ENCODE data around the gene GPR17. TPM values are rescaled to one million over a fixed set of nuclear protein-coding genes. Genes with fewer than 3 reads are reported as not detected.

Gene GPR17
- total RNA-seq, result not detected in 2 replicates
- long read RNA-seq, result 0 reads

DNA sequence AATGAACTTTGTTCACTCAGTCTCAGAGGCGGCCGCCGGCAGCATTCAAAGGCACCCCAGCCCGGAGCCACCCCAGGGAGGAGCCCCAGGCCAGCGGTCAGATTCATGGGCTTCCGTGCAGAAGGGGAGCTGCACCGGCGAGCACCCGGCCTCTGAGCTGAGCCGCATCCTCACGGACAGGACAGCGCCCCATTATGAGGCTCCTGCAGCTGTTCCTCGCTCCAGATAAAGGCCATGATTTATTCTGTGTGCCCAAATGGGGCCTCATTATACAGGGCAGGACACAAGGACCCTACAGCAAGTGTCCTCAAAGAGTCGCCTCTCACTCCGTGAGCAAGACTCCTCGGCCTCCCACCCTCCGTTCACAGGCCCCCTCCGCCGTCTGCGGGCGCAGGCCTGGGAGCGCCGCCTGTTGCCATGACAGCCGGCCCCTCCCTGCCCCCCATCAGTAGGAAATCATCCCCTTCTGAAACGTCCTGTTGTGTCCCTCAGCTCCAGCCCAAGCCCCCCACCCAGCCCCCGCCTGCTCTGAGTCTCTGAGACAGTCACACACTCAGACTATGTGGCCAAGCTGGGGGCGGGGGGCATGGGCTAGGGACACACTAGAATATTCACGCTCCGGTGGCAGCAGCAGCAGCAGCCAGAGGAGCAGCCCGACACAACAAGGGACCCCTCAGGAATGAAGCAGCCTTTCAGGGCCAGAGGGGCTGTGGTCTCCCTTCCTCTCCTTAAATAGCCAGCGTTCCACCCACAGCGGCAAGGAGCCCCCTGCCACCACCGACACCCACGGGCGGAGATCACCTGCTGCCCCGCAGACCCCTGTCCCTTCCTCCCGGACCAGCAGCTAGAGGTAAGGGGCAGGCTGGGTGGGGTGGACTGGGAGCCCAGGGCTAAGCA is at the start of gene GPR17:
Gene GPR17 (plus strand): TSS at position 759 of the 897 bp plus-strand sequence. CDS start 4,583 bp downstream, outside the sequence.
- H3K36me3 Mint-ChIP-seq (ENCODE audit: unreplicated experiment), result no peaks in the 10 kb centered on the region
- H3K4me3 Mint-ChIP-seq (ENCODE audit: unreplicated experiment), result no peak within 1 kb of the TSS
- no peaks in the 10 kb centered on the region for H3K9me3 Mint-ChIP-seq (ENCODE audit: unreplicated experiment)
- TF ChIP-seq CTCF (IDR thresholded peaks at IDR 0.05), result no peak
- H3K27me3 Mint-ChIP-seq (ENCODE audit: unreplicated experiment), result no peaks in the 10 kb centered on the region
- DNase-seq (ENCODE audit: extremely low spot score, unreplicated experiment), result no peak
- peaks cover 43% of the 10 kb centered on the region for H3K4me1 Mint-ChIP-seq (ENCODE audit: unreplicated experiment)
- H3K27ac Mint-ChIP-seq (ENCODE audit: unreplicated experiment), result peak within 1 kb of the TSS; percentile 42

DNA sequence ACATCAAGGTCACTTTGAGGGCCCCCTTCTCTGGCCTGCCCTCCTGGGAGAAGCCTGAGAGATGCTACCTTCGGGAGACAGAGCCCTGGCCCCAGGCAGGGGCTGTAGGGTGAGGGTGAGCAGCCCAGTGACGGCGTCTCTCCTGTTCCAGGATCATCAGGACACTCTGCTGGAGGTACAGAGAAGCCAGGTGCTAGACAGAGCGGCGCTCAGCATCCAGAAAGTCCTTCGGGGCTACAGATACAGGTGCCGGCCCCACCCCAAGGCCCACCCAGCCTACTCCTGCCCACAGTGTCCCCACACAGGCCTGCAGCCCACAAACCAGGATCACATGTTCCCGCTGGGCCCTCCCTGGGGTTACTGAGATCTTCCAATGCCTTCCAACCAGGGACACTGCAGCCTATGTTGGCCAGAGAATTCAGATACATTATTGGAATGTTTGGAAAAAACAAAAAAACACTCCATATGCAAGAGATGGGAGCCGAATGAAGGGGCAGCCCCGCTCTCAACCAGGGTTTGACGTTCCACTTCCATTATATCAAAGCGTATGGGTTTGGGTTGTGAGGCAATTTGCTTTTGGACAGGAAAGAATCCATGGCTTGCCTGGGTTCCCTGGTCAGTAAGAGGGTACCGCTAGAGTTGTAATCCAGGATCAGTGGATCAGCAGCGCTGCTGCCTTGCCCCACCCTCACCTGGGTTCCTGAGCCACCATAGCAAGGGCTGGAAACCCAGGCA is 49.5 kb upstream of the GPR17 start:
- DNase-seq (ENCODE audit: extremely low spot score, unreplicated experiment), result peak; percentile 68
- no peak overlapping the region for H3K27ac Mint-ChIP-seq (ENCODE audit: unreplicated experiment)
- H3K4me3 Mint-ChIP-seq (ENCODE audit: unreplicated experiment), result no peak overlapping the region
- peaks cover 30% of the 10 kb centered on the region for H3K9me3 Mint-ChIP-seq (ENCODE audit: unreplicated experiment)
- peaks cover 21% of the 10 kb centered on the region for H3K4me1 Mint-ChIP-seq (ENCODE audit: unreplicated experiment)
- no peak for TF ChIP-seq CTCF (IDR thresholded peaks at IDR 0.05)
- no peaks in the 10 kb centered on the region for H3K36me3 Mint-ChIP-seq (ENCODE audit: unreplicated experiment)
- no peaks in the 10 kb centered on the region for H3K27me3 Mint-ChIP-seq (ENCODE audit: unreplicated experiment)

DNA sequence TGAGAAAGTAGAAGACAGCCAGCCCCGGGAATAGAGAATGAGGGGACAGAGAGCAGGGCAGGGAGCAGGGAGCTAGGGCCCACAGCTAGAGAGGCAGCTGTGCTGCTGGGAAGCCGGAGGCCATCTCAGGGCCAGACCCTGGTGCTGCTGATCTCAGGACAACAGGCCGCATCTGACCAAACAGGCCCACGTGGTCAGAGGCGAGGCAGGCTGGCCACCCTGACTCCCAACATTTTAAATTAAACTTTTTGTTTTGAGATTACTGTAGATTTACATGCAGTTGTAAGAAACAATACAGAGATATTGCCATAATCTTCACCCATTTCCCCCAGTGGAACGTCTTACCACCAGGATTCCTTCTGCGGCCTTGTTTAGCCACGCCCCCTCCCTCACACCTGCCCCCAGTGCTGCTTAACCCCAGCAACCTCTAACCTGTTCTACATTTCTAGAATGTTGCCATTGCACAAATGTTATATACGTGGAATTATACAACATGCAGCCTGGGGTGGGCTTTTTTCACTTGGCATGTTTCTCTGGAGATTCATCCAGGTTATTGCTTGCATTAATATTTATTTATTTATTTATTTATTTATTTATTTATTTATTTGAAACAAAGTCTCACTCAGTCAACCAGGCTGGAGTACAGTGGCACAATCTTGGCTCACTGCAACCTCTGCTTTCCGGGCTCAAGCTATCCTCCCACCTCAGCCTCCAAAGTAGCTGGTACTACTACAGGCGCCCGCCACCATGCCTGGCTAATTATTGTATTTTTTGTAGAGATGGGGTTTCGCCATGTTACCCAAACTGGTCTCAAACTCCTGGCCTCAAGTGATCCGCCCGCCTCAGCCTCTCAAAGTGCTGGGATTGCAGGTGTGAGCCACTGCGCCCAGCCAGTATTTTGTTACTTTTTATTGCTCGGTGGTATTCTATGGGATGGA is 48.6 kb upstream of the GPR17 start:
- Mint-ChIP-seq H3K4me3 (ENCODE audit: unreplicated experiment) (no peak overlapping the region), H3K9me3 (ENCODE audit: unreplicated experiment) (peaks cover 31% of the 10 kb centered on the region), H3K4me1 (ENCODE audit: unreplicated experiment) (peaks cover 17% of the 10 kb centered on the region), H3K27me3 (ENCODE audit: unreplicated experiment) (no peaks in the 10 kb centered on the region), H3K36me3 (ENCODE audit: unreplicated experiment) (no peaks in the 10 kb centered on the region), H3K27ac (ENCODE audit: unreplicated experiment) (no peak overlapping the region)
- peak; percentile 53 for DNase-seq (ENCODE audit: extremely low spot score, unreplicated experiment)
- TF ChIP-seq CTCF (IDR thresholded peaks at IDR 0.05), result no peak

- peak; percentile 8 for DNase-seq (ENCODE audit: extremely low spot score, unreplicated experiment)
- TF ChIP-seq CTCF (IDR thresholded peaks at IDR 0.05), result no peak
- Mint-ChIP-seq H3K9me3 (ENCODE audit: unreplicated experiment) (peaks cover 31% of the 10 kb centered on the region), H3K4me3 (ENCODE audit: unreplicated experiment) (no peak overlapping the region), H3K27me3 (ENCODE audit: unreplicated experiment) (no peaks in the 10 kb centered on the region), H3K36me3 (ENCODE audit: unreplicated experiment) (no peaks in the 10 kb centered on the region), H3K27ac (ENCODE audit: unreplicated experiment) (no peak overlapping the region), H3K4me1 (ENCODE audit: unreplicated experiment) (peaks cover 17% of the 10 kb centered on the region)
Measured at GRCh38 chr2:127597984-127598380, 48.0 kb upstream of the GPR17 start.

Measured in osteocyte (in vitro differentiated cells).